NB4 (cell line): ENCODE results near the gene SNRNP70.

ENCODE experiments used
- CTCF ChIP-seq: IDR thresholded peaks from one replicate; pipeline ENCODE4 v1.5.1; 2012; ENCODE audit warnings: low read depth, low read length
- MAX ChIP-seq: IDR thresholded peaks from 2 replicates; pipeline ENCODE4 v1.6.1; 2011; ENCODE audit warnings: low read depth, low read length
- MYC ChIP-seq: IDR thresholded peaks from 2 replicates; pipeline ENCODE4 v1.6.1; 2011; ENCODE audit warnings: low read depth, low read length
- POLR2A ChIP-seq: IDR thresholded peaks from 2 replicates; pipeline ENCODE4 v1.6.1; 2011; ENCODE audit warnings: mild to moderate bottlenecking; ENCODE audit not compliant: insufficient read length; ENCODE audit errors: extremely low read depth

- TF ChIP-seq CTCF (no peak), POLR2A (no peak), MAX (no peak), MYC (no peak)
Observed at GRCh38 chr19:49142866-49143335, 57.6 kb downstream of the SNRNP70 start.
